ENCODE measurements around the gene HSD17B12. TPM values are rescaled to one million over a fixed set of nuclear protein-coding genes. Genes with fewer than 3 reads are reported as not detected.

HSD17B12 gene
- total RNA-seq, 1 experiment from 2014 or later, result 112 TPM

- Histone ChIP-seq H4K20me1 (ENCODE audit: insufficient read depth) (no peaks in the 10 kb centered on the region; the same call in 1 of the 2 replicates), H3K4me1 (replicated peaks; ENCODE audit: insufficient read depth) (no peaks in the 10 kb centered on the region), H3K9me3 (ENCODE audit: insufficient read depth, low read depth) (no peaks in the 10 kb centered on the region), H2AFZ (no peak overlapping the region), H3K36me3 (ENCODE audit: low read depth) (peaks cover 9% of the 10 kb centered on the region; the same call in 1 of the 2 replicates), H3F3A (ENCODE audit: insufficient read depth, low read depth) (no peaks in the 10 kb centered on the region), H3K4me2 (no peak overlapping the region), H3K4me3 (no peak overlapping the region), H3K27me3 (ENCODE audit: insufficient read depth, low read depth) (no peaks in the 10 kb centered on the region), H3K9me2 (ENCODE audit: insufficient read depth) (no peaks in the 10 kb centered on the region), H3K79me2 (ENCODE audit: low read depth) (peaks cover 20% of the 10 kb centered on the region), H3K27ac (no peak overlapping the region)
- no peak for DNase-seq
- POLR2A ChIA-PET (ENCODE audit: unreplicated experiment), result no interaction called here
- intact Hi-C loops (cut with micrococcal nuclease; ENCODE audit: unreplicated experiment), result no loop called here
- BruUV-seq (replicated peaks), result no TSS peak
- CTCF ChIA-PET, result interaction anchor here (0.6 kb wide), 1 partner anchor 932 kb away, joined by 5 read pairs; no protein-coding TSS in a partner anchor
- TF ChIP-seq CTCF (conservative IDR thresholded peaks at IDR 0.05), result no peak
- no peak for TF ChIP-seq EZH2 (IDR thresholded peaks at IDR 0.05; ENCODE audit: low read depth)
These were observed 43.1 kb downstream of the HSD17B12 start for GRCh38 chr11:43723617-43724016.

- CTCF ChIA-PET, result no interaction called here
- Histone ChIP-seq H3F3A (ENCODE audit: insufficient read depth, low read depth) (peaks cover 5% of the 10 kb centered on the region; the same call in 1 of the 2 replicates), H3K9me2 (ENCODE audit: insufficient read depth) (no peaks in the 10 kb centered on the region), H4K20me1 (ENCODE audit: insufficient read depth) (peaks cover 8% of the 10 kb centered on the region; the same call in 1 of the 2 replicates), H3K4me3 (no peak overlapping the region), H3K36me3 (ENCODE audit: low read depth) (peaks cover 4% of the 10 kb centered on the region; the same call in 1 of the 2 replicates), H3K79me2 (ENCODE audit: low read depth) (peaks cover 57% of the 10 kb centered on the region), H3K4me2 (no peak overlapping the region), H3K4me1 (replicated peaks; ENCODE audit: insufficient read depth) (peaks cover 16% of the 10 kb centered on the region), H2AFZ (no peak overlapping the region), H3K27me3 (ENCODE audit: insufficient read depth, low read depth) (no peaks in the 10 kb centered on the region), H3K27ac (no peak overlapping the region), H3K9me3 (ENCODE audit: insufficient read depth, low read depth) (no peaks in the 10 kb centered on the region)
- TF ChIP-seq EZH2 (IDR thresholded peaks at IDR 0.05; ENCODE audit: low read depth) (no peak), CTCF (conservative IDR thresholded peaks at IDR 0.05) (no peak)
- no peak for DNase-seq
- BruUV-seq (replicated peaks), result no TSS peak
- intact Hi-C loops (cut with micrococcal nuclease; ENCODE audit: unreplicated experiment), result no loop called here
- POLR2A ChIA-PET (ENCODE audit: unreplicated experiment), result no interaction called here
These were observed 51.7 kb downstream of the HSD17B12 start for GRCh38 chr11:43732225-43732624.

GRCh38 chr11:43734256-43734655 is 53.7 kb downstream of the HSD17B12 start:
- CTCF ChIA-PET, result no interaction called here
- Histone ChIP-seq H3K79me2 (ENCODE audit: low read depth) (peaks cover 57% of the 10 kb centered on the region), H3K4me2 (no peak overlapping the region), H3F3A (ENCODE audit: insufficient read depth, low read depth) (peaks cover 24% of the 10 kb centered on the region), H2AFZ (no peak overlapping the region), H3K9me3 (ENCODE audit: insufficient read depth, low read depth) (no peaks in the 10 kb centered on the region), H3K36me3 (ENCODE audit: low read depth) (peaks cover 4% of the 10 kb centered on the region; the same call in 1 of the 2 replicates), H3K27ac (no peak overlapping the region), H3K9me2 (ENCODE audit: insufficient read depth) (no peaks in the 10 kb centered on the region), H4K20me1 (ENCODE audit: insufficient read depth) (peaks cover 8% of the 10 kb centered on the region; the same call in 1 of the 2 replicates), H3K4me1 (replicated peaks; ENCODE audit: insufficient read depth) (peaks cover 36% of the 10 kb centered on the region), H3K27me3 (ENCODE audit: insufficient read depth, low read depth) (no peaks in the 10 kb centered on the region), H3K4me3 (no peak overlapping the region)
- TF ChIP-seq EZH2 (IDR thresholded peaks at IDR 0.05; ENCODE audit: low read depth) (no peak), CTCF (conservative IDR thresholded peaks at IDR 0.05) (no peak)
- intact Hi-C loops (cut with micrococcal nuclease; ENCODE audit: unreplicated experiment), result no loop called here
- BruUV-seq (replicated peaks), result no TSS peak
- POLR2A ChIA-PET (ENCODE audit: unreplicated experiment), result no interaction called here
- DNase-seq, result no peak

Measured in PC-9 (cell line).